Endometrial microvascular endothelial cells (primary cell): ENCODE results near the gene C11orf68. TPM values are rescaled to one million over a fixed set of nuclear protein-coding genes. Genes with fewer than 3 reads are reported as not detected.

Source experiments
- total RNA-seq: library from RNA; depleted of rRNA; stranded (reverse); fragments of >200 nt; gene quantifications from one replicate; pipeline ENCODE4 v1.2.3, GENCODE V29; 2015; ENCODE audit errors: inconsistent ontology term

Gene C11orf68
- total RNA-seq, 1 donor from 2014 or later: 9.8 TPM

Other genes starting within 250 kb of the C11orf68 start
- gene KAT5, start 206.8 kb downstream of the C11orf68 start, total RNA-seq: 34.0 TPM
- 110 TPM for gene RNASEH2C, start 198.3 kb downstream of the C11orf68 start, total RNA-seq
- 8.5 TPM for gene AP5B1, start 138.1 kb downstream of the C11orf68 start, total RNA-seq
- gene OVOL1, start 132.0 kb downstream of the C11orf68 start, total RNA-seq: not detected
- not detected for gene SNX32, start 85.1 kb downstream of the C11orf68 start, total RNA-seq
- 2,359 TPM for gene CFL1, start 60.9 kb downstream of the C11orf68 start, total RNA-seq
- gene MUS81, start 58.6 kb downstream of the C11orf68 start, total RNA-seq: 50.1 TPM
- 81.8 TPM for gene EFEMP2, start 46.3 kb downstream of the C11orf68 start, total RNA-seq
- not detected for gene CTSW, start 39.2 kb downstream of the C11orf68 start, total RNA-seq
- 154 TPM for gene FIBP, start 30.6 kb downstream of the C11orf68 start, total RNA-seq
- 133 TPM for gene CCDC85B, start 28.4 kb downstream of the C11orf68 start, total RNA-seq
- gene FOSL1, start 18.7 kb downstream of the C11orf68 start, total RNA-seq: 81.7 TPM
- gene DRAP1, start 364 bp upstream of the C11orf68 start, total RNA-seq: 151 TPM
- not detected for gene TSGA10IP, start 26.4 kb upstream of the C11orf68 start, total RNA-seq
- gene SART1, start 42.7 kb upstream of the C11orf68 start, total RNA-seq: 34.7 TPM
- gene EIF1AD, start 83.1 kb upstream of the C11orf68 start, total RNA-seq: 36.8 TPM
- gene BANF1, start 83.4 kb upstream of the C11orf68 start, total RNA-seq: 118 TPM
- gene CST6, start 92.9 kb upstream of the C11orf68 start, total RNA-seq: not detected
- under 0.01 TPM for gene CATSPER1, start 107.4 kb upstream of the C11orf68 start, total RNA-seq
- gene GAL3ST3, start 130.1 kb upstream of the C11orf68 start, total RNA-seq: not detected
- gene SF3B2, start 133.3 kb upstream of the C11orf68 start, total RNA-seq: 134 TPM
- gene PACS1, start 151.2 kb upstream of the C11orf68 start, total RNA-seq: 17.7 TPM